K562 (cell line): Measurements from ENCODE around the gene NLGN2.

Experiments used
- DPF2 ChIP-seq: fragments of 450-650 bp; IDR thresholded peaks from 2 replicates; pipeline ENCODE4 v1.6.1; 2016
- RAD21 ChIP-seq, 2 experiments: fragments of 250-450 bp in 1 of 2; fragments of 450-650 bp in 1 of 2; sonication (Bioruptor Pico) in 1 of 2; formaldehyde crosslinking in 1 of 2; IDR thresholded peaks in 1 of 2; conservative IDR thresholded peaks in 1 of 2; 2 replicates each; pipeline versions ENCODE4 v1.4.0 to v1.8.0; 2020 to 2022; ENCODE audit warnings: mild to moderate bottlenecking in 2 of 2, moderate library complexity in 1 of 2
- RAD51 ChIP-seq: fragments of 450-650 bp; IDR thresholded peaks from 2 replicates; pipeline ENCODE4 v1.7.1; 2016; ENCODE audit warnings: low read depth, mild to moderate bottlenecking, borderline replicate concordance
- YY1 ChIP-seq, 3 experiments: IDR thresholded peaks; 2 replicates each; pipeline ENCODE4 v1.6.1; 2011; ENCODE audit warnings: low read length in 2 of 3, mild to moderate bottlenecking in 2 of 3, moderate library complexity in 2 of 3, borderline replicate concordance in 1 of 3, control low read depth in 1 of 3, low read depth in 1 of 3; ENCODE audit not compliant: insufficient read depth in 3 of 3, insufficient replicate concordance in 2 of 3, control insufficient read depth in 1 of 3, insufficient read length in 1 of 3; ENCODE audit errors: extremely low read depth in 1 of 3
- TF ChIP-seq, protein P1 (sequence below): sonication (generic); formaldehyde crosslinking; IDR thresholded peaks from 2 replicates; pipeline ENCODE4 v1.9.0; 2022; ENCODE audit warnings: mild to moderate bottlenecking, missing genetic modification reagents
- TF ChIP-seq, protein P2 (sequence below), 3 experiments: IDR thresholded peaks in 2 of 3; conservative IDR thresholded peaks in 1 of 3; 2 replicates each; pipeline ENCODE4 v1.5.1; 2011 to 2012; ENCODE audit warnings: low read length in 3 of 3, mild to moderate bottlenecking in 3 of 3, control low read depth in 2 of 3, improper control_type of control experiment in 1 of 3, inconsistent platforms in 1 of 3, low read depth in 1 of 3, mixed read lengths in 1 of 3, moderate library complexity in 1 of 3; ENCODE audit not compliant: insufficient read depth in 2 of 3

DNA sequence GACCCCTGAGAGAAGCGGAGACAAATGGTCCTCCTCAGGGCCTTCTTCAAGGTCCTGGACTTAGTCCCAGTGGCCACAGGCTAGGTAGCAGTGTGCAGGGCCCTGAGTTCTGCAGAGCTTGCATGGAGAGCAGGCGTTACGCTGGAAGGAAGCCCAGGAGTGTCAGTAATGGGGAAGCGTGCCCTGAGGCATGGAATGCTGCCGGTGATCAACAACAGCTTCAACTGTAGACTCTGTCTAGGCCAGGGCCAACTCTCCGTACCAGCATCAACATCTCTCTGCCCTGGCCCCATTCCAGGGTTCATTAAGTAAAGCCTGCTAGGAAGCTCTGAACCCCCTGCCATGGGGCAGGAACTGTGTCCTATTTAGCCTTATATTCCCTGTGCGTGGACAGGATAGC is 27.3 kb upstream of the NLGN2 start:
- TF ChIP-seq YY1 (IDR thresholded peaks at IDR 0.05; ENCODE audit: borderline replicate concordance in 1 of 3, control insufficient read depth in 1 of 3, extremely low read depth in 1 of 3, insufficient read depth in 3 of 3, insufficient read length in 1 of 3, insufficient replicate concordance in 2 of 3, low read depth in 1 of 3, low read length in 2 of 3) (no peak), RAD51 (no peak), DPF2 (no peak), RAD21 (CRISPR knock-in tag; conservative IDR thresholded peaks at IDR 0.05 in 1 of 2, IDR thresholded peaks at IDR 0.05 in 1 of 2) (no peak)
- TF ChIP-seq, protein P1, sequence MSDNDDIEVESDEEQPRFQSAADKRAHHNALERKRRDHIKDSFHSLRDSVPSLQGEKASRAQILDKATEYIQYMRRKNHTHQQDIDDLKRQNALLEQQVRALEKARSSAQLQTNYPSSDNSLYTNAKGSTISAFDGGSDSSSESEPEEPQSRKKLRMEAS (CRISPR knock-in tag), result no peak
- TF ChIP-seq, protein P2, sequence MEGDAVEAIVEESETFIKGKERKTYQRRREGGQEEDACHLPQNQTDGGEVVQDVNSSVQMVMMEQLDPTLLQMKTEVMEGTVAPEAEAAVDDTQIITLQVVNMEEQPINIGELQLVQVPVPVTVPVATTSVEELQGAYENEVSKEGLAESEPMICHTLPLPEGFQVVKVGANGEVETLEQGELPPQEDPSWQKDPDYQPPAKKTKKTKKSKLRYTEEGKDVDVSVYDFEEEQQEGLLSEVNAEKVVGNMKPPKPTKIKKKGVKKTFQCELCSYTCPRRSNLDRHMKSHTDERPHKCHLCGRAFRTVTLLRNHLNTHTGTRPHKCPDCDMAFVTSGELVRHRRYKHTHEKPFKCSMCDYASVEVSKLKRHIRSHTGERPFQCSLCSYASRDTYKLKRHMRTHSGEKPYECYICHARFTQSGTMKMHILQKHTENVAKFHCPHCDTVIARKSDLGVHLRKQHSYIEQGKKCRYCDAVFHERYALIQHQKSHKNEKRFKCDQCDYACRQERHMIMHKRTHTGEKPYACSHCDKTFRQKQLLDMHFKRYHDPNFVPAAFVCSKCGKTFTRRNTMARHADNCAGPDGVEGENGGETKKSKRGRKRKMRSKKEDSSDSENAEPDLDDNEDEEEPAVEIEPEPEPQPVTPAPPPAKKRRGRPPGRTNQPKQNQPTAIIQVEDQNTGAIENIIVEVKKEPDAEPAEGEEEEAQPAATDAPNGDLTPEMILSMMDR (IDR thresholded peaks at IDR 0.05 in 2 of 3, conservative IDR thresholded peaks at IDR 0.05 in 1 of 3; ENCODE audit: insufficient read depth in 2 of 3, low read depth in 1 of 3, low read length in 3 of 3), result no peak
